ENCODE results near the gene ECHDC3. TPM values are rescaled to one million over a fixed set of nuclear protein-coding genes. Genes with fewer than 3 reads are reported as not detected.

The ECHDC3 gene
- total RNA-seq, 1 experiment from 2014 or later, result 13.0 TPM

DNA sequence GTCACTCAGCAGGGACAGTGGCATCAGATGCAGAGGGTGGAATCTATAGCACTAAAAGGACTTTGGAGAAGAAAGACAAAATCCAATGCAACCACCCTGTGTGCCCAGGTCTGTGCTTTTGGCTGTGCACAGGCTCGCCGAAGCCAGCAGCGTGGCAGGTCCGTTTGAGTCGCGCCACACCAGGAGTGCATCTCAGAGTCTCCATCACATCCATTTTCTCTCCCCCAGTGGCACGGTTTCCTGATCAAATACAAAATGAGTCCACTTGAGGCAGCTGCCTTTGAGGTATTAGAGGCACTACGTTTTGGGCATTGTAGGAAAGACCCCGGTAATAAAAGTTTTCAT lies 57.5 kb downstream of the ECHDC3 start:
- CTCF ChIA-PET, result no interaction called here
- Histone ChIP-seq H3K4me1 (ENCODE audit: control insufficient read depth in 1 of 2, insufficient read depth in 2 of 2, low read length in 2 of 2) (peaks cover under 1 to 26% of the 10 kb centered on the region in 2 experiments), H3K4me3 (replicated peaks in 1 of 2; ENCODE audit: low read depth in 1 of 2, low read length in 2 of 2) (no peak overlapping the region), H3K9me2 (ENCODE audit: insufficient read depth) (no peaks in the 10 kb centered on the region), H4K20me1 (ENCODE audit: insufficient read depth) (no peaks in the 10 kb centered on the region), H3K9me3 (ENCODE audit: control insufficient read depth in 1 of 2, insufficient read depth in 1 of 2, low read depth in 1 of 2, low read length in 2 of 2) (no peaks in the 10 kb centered on the region), H3K27me3 (ENCODE audit: insufficient read depth, low read length) (no peaks in the 10 kb centered on the region), H3K9ac (ENCODE audit: low read length) (no peak overlapping the region), H2AFZ (ENCODE audit: low read depth, low read length, poor library complexity, severe bottlenecking) (no peak overlapping the region), H3K27ac (ENCODE audit: low read depth, low read length) (no peak overlapping the region), H3K79me2 (ENCODE audit: insufficient read depth, low read length) (no peaks in the 10 kb centered on the region), H3K36me3 (ENCODE audit: control insufficient read depth in 1 of 2, insufficient read depth in 2 of 2, low read length in 2 of 2) (no peaks in the 10 kb centered on the region), H3K4me2 (ENCODE audit: low read length) (no peak overlapping the region)
- RAD21 ChIA-PET (ENCODE audit: low non-redundant PET in 1 of 2, low total read pairs in 2 of 2, uncharacterized antibody in 2 of 2, unreplicated experiment in 2 of 2), result no interaction called here
- intact Hi-C loops (cut with micrococcal nuclease), result loop anchor here (10.0 kb wide), 1 partner anchor 915 kb away; no protein-coding TSS in a partner anchor
- no peak for ATAC-seq
- POLR2A ChIA-PET, result no interaction called here
- TF ChIP-seq CBX3 (IDR thresholded peaks at IDR 0.05; ENCODE audit: low read depth) (no peak), ZFX (IDR thresholded peaks at IDR 0.05) (no peak), SRF (IDR thresholded peaks at IDR 0.05; ENCODE audit: low read depth) (no peak), ELF1 (IDR thresholded peaks at IDR 0.05; ENCODE audit: borderline replicate concordance, low read depth) (no peak)
- TF ChIP-seq, protein P1, sequence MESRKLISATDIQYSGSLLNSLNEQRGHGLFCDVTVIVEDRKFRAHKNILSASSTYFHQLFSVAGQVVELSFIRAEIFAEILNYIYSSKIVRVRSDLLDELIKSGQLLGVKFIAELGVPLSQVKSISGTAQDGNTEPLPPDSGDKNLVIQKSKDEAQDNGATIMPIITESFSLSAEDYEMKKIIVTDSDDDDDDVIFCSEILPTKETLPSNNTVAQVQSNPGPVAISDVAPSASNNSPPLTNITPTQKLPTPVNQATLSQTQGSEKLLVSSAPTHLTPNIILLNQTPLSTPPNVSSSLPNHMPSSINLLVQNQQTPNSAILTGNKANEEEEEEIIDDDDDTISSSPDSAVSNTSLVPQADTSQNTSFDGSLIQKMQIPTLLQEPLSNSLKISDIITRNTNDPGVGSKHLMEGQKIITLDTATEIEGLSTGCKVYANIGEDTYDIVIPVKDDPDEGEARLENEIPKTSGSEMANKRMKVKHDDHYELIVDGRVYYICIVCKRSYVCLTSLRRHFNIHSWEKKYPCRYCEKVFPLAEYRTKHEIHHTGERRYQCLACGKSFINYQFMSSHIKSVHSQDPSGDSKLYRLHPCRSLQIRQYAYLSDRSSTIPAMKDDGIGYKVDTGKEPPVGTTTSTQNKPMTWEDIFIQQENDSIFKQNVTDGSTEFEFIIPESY (IDR thresholded peaks at IDR 0.05; ENCODE audit: extremely low read depth, insufficient replicate concordance, low read length), result no peak
- BruUV-seq (replicated peaks), result no TSS peak
- no peak for DNase-seq (ENCODE audit: low read depth, low spot score)

DNA sequence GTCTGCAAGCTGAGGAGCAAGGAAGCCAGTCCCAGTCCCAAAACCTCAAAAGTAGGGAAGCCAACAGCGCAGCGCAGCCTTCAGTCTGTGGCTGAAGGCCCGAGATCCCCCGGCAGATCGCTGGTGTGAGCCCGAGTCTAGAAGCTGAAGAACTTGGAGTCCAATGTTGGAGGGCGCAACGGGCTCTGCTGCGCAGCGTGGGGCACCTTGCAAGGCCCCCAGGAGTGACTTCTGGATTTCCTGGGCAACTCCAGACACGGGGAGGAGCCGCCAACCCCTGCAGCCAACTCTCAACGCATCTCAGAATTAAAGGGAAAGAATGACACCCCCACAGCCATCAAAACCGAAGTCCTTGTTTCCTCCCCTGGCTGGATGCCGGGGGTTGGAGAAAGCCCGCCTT lies 62.2 kb downstream of the ECHDC3 start:
- CTCF ChIA-PET, result no interaction called here
- no peak overlapping the region for H3K9ac ChIP-seq (ENCODE audit: low read length)
- no peak overlapping the region for H2AFZ ChIP-seq (ENCODE audit: low read depth, low read length, poor library complexity, severe bottlenecking)
- intact Hi-C loops (cut with micrococcal nuclease), result no loop called here
- BruUV-seq (replicated peaks), result no TSS peak
- H3K4me2 ChIP-seq (ENCODE audit: low read length), result no peak overlapping the region
- no peaks in the 10 kb centered on the region for H3K27me3 ChIP-seq (ENCODE audit: insufficient read depth, low read length)
- TF ChIP-seq JUND (IDR thresholded peaks at IDR 0.05), result no peak
- TF ChIP-seq ZFX (IDR thresholded peaks at IDR 0.05), result no peak
- TF ChIP-seq, protein P2, sequence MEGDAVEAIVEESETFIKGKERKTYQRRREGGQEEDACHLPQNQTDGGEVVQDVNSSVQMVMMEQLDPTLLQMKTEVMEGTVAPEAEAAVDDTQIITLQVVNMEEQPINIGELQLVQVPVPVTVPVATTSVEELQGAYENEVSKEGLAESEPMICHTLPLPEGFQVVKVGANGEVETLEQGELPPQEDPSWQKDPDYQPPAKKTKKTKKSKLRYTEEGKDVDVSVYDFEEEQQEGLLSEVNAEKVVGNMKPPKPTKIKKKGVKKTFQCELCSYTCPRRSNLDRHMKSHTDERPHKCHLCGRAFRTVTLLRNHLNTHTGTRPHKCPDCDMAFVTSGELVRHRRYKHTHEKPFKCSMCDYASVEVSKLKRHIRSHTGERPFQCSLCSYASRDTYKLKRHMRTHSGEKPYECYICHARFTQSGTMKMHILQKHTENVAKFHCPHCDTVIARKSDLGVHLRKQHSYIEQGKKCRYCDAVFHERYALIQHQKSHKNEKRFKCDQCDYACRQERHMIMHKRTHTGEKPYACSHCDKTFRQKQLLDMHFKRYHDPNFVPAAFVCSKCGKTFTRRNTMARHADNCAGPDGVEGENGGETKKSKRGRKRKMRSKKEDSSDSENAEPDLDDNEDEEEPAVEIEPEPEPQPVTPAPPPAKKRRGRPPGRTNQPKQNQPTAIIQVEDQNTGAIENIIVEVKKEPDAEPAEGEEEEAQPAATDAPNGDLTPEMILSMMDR (IDR thresholded peaks at IDR 0.05 in 2 of 3, conservative IDR thresholded peaks at IDR 0.05 in 1 of 3; ENCODE audit: borderline replicate concordance in 1 of 3, insufficient read depth in 1 of 3, low read depth in 2 of 3, low read length in 2 of 3), result no peak
- TF ChIP-seq TCF7L2 (IDR thresholded peaks at IDR 0.05; ENCODE audit: borderline replicate concordance, extremely low read depth, insufficient read depth, insufficient read length), result no peak
- TF ChIP-seq SRF (IDR thresholded peaks at IDR 0.05; ENCODE audit: low read depth), result no peak
- no peak for TF ChIP-seq CBX3 (IDR thresholded peaks at IDR 0.05; ENCODE audit: low read depth)
- TF ChIP-seq SP1 (IDR thresholded peaks at IDR 0.05; ENCODE audit: low read depth), result no peak
- no peak for TF ChIP-seq CEBPB (IDR thresholded peaks at IDR 0.05; ENCODE audit: low read depth)
- TF ChIP-seq EZH2 (IDR thresholded peaks at IDR 0.05), result no peak
- TF ChIP-seq, protein P3, sequence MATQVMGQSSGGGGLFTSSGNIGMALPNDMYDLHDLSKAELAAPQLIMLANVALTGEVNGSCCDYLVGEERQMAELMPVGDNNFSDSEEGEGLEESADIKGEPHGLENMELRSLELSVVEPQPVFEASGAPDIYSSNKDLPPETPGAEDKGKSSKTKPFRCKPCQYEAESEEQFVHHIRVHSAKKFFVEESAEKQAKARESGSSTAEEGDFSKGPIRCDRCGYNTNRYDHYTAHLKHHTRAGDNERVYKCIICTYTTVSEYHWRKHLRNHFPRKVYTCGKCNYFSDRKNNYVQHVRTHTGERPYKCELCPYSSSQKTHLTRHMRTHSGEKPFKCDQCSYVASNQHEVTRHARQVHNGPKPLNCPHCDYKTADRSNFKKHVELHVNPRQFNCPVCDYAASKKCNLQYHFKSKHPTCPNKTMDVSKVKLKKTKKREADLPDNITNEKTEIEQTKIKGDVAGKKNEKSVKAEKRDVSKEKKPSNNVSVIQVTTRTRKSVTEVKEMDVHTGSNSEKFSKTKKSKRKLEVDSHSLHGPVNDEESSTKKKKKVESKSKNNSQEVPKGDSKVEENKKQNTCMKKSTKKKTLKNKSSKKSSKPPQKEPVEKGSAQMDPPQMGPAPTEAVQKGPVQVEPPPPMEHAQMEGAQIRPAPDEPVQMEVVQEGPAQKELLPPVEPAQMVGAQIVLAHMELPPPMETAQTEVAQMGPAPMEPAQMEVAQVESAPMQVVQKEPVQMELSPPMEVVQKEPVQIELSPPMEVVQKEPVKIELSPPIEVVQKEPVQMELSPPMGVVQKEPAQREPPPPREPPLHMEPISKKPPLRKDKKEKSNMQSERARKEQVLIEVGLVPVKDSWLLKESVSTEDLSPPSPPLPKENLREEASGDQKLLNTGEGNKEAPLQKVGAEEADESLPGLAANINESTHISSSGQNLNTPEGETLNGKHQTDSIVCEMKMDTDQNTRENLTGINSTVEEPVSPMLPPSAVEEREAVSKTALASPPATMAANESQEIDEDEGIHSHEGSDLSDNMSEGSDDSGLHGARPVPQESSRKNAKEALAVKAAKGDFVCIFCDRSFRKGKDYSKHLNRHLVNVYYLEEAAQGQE (IDR thresholded peaks at IDR 0.05; ENCODE audit: low read depth), result no peak
- TF ChIP-seq SIN3A (IDR thresholded peaks at IDR 0.05; ENCODE audit: low read depth), result no peak
- H3K27ac ChIP-seq (ENCODE audit: low read depth, low read length), result no peak overlapping the region
- no peaks in the 10 kb centered on the region for H3K9me2 ChIP-seq (ENCODE audit: insufficient read depth)
- no peaks in the 10 kb centered on the region for H3K79me2 ChIP-seq (ENCODE audit: insufficient read depth, low read length)
- ATAC-seq, result no peak
- RAD21 ChIA-PET (ENCODE audit: low non-redundant PET in 1 of 2, low total read pairs in 2 of 2, uncharacterized antibody in 2 of 2, unreplicated experiment in 2 of 2), result no interaction called here
- H4K20me1 ChIP-seq (ENCODE audit: insufficient read depth), result no peaks in the 10 kb centered on the region
- H3K4me1 ChIP-seq (ENCODE audit: control insufficient read depth in 1 of 2, insufficient read depth in 2 of 2, low read length in 2 of 2), result no peaks in the 10 kb centered on the region; a peak in 1 of 4 replicates
- DNase-seq (ENCODE audit: low read depth, low spot score), result no peak
- POLR2A ChIA-PET, result no interaction called here
- no peak overlapping the region for H3K4me3 ChIP-seq (replicated peaks in 1 of 2; ENCODE audit: low read depth in 1 of 2, low read length in 2 of 2)
- no peaks in the 10 kb centered on the region for H3K36me3 ChIP-seq (ENCODE audit: control insufficient read depth in 1 of 2, insufficient read depth in 2 of 2, low read length in 2 of 2)
- H3K9me3 ChIP-seq (ENCODE audit: control insufficient read depth in 1 of 2, insufficient read depth in 1 of 2, low read depth in 1 of 2, low read length in 2 of 2), result no peaks in the 10 kb centered on the region
